8988T (cell line): ENCODE measurements around the gene C17orf50.
A peak's percentile ranks its signal among the peaks of the same experiment; 100 is the strongest.
"Not testable (repeated sequence)": the region's sequence is repeated elsewhere in the genome, so short reads cannot be mapped to it uniquely, and the experiment has no call there.

Experiments used
- DNase-seq: peaks from one replicate; pipeline ENCODE4 v3.0.0; 2011

C17orf50 gene

DNA sequence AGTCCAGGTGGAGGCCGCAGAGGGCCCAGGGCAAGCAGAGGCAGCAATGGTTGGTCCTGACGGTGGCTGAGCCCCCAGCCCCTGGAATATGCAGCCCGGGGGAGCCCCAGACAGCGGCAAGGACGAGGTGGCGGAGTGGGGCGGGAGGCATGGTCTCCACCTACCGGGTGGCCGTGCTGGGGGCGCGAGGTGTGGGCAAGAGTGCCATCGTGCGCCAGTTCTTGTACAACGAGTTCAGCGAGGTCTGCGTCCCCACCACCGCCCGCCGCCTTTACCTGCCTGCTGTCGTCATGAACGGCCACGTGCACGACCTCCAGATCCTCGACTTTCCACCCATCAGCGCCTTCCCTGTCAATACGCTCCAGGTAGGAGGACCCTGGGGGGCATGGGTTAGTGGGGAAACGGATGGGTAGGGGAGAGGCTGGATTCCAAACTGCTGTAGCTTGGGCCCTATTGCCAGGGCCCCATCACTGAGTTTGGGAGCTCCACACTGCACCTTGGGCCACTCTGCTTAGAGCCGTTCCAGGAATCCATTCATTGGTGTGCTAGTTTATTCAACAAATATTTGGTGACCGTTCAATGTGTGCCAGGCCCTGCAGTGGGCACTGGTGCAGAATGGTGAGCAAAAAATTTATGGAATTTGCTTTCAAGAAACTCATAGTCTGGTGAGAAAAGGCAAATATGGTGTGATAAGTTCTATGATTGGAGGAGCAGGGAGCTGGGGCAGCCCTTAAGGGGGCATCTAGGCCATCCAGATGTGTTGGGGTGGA is 25.5 kb upstream of the C17orf50 start:
- DNase-seq: no peak

DNA sequence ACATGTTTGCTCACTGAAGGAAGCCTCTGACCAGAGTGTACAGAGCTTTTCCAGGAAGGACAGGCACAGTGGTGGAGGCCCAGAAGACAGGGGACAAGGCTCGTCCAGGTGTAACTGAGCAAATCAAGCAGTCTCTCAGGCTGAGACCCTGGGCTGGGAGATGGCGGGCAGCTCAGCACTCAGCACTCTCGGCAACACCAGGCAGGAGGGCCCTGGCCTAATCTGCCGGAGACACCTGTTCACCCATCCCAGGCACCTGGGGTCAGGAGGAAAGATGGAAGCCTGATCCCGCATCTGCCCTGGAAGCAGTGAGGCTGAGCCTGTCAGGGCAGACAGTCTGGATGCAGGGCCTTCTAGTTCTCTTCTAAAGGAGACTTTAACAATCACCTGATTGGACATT is 24.5 kb upstream of the C17orf50 start:
- no peak for DNase-seq

DNA sequence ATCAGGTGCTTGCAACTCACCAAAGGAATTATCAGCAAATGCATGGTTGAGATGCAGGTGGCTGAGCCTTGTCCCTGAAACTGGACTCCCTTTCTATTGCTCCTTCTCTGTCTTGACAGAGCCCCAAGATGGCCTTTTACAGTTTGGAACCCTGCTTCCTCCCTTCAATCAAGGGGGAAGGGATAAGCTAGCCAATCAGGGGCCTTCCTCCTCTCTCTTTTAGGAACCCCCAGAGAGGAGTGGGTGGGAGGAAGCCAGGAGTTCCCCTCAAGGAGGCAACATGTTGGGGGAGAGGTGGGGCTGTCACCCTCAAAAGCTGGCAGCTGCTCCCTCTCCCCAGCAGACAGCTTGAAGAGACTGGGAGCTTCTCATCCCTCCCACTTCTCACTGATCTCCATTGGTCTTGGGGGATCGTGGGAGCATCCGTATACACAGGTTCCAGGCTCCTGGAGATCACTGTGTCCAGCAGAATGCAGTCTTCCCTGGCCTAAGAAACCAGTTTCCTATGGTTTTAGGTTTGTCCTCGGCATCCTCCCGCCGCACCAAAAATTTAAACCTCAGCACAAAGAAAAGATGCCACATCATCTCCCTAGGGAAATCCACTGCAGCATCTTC is 22.1 kb upstream of the C17orf50 start:
- DNase-seq: no peak

DNA sequence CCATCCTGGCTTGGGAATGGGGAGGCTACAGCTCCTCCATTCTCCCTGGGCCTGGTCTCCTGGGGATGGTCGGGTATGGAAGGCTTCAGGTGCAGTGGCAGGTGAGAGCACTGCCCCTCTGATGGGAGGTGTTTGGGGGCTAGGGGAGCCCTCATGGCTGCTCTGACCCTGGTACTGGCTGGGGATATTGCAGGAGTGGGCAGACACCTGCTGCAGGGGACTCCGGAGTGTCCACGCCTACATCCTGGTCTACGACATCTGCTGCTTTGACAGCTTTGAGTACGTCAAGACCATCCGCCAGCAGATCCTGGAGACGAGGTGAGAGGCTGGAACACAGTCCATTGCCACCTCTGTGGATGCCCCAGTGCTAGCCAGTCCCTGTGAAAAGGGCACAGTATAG is 20.5 kb upstream of the C17orf50 start:
- DNase-seq: no peak

DNA sequence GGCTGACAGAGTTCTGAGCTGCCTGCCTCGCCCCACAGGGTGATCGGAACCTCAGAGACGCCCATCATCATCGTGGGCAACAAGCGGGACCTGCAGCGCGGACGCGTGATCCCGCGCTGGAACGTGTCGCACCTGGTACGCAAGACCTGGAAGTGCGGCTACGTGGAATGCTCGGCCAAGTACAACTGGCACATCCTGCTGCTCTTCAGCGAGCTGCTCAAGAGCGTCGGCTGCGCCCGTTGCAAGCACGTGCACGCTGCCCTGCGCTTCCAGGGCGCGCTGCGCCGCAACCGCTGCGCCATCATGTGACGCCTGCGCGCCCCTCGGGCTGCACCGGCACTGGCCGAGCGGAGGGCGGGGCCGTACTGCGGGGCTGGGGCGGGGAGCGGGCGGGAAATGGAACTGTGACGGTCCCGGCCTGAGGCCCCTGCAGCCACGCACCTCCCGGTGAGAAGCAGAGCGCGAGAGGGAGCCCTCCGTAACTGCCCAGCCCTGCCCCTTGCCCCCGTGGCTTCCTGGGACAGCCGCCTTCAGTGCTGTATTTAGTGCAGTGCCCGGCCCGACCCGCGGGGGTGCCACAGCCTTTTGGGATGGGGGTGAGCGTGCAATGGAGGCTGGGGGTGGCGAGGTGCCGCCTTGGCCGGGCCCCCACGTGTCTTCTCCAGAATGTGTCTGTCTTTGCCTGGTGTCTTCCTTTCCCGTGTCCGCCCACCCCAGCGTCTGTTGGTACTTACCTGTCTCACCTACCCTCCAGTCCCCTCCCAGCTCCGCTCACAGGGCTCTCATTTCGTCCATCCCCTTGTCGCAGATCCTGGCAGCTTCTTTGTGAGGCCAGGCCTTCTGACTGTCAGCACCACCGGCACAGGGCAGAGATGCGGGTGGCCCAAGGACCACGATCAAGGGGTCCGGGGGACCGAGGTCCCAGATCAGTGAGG is 19.4 kb upstream of the C17orf50 start:
- DNase-seq: peak; percentile 34

DNA sequence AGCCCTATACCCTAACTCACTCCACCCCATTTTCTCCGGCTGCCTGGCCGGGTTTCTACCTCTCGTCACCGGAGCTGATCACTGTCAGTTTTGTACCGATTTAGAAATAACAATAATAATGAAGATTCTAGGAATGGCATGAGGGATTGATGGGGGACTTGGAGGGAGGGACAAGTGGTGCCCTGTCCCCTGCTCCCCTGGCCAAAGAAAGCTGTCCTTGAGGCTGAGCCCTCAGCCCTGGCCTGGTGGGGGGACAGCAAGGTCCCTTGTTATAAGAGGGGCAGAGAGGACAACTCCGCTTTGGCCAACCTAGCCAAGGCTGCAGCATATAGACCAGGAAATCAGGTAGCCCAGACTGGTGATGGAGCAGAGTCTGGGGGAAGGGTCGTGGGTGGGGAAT is 18.2 kb upstream of the C17orf50 start:
- no peak for DNase-seq

DNA sequence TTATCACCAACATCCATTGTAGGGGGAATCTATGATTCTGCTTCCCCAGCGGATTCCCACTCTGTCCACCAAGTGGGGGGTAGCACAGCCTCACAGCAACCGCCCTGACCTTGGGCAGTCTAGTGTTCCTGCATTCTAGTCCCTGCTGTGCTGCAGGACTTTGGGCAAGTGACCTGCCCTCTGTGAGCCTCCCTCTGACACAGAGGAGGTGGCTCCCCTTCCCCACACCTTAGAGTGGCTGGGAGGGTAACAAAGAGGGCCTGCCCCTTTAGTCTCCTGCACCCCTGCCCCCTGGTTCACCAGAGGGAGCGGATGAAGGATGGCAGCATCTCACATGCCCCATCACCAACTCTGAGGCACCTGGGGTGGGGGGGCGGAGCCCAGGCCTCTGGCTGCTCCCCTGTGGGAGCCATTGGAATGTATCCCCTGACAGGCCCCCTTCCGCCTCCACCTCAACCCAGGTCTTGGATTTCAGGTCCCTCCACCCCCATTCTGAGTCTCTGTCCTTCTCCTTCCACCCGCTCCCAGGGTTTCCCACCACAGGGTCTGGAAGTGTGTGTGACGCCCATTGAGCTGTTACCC is 17.7 kb upstream of the C17orf50 start:
- no peak for DNase-seq

DNA sequence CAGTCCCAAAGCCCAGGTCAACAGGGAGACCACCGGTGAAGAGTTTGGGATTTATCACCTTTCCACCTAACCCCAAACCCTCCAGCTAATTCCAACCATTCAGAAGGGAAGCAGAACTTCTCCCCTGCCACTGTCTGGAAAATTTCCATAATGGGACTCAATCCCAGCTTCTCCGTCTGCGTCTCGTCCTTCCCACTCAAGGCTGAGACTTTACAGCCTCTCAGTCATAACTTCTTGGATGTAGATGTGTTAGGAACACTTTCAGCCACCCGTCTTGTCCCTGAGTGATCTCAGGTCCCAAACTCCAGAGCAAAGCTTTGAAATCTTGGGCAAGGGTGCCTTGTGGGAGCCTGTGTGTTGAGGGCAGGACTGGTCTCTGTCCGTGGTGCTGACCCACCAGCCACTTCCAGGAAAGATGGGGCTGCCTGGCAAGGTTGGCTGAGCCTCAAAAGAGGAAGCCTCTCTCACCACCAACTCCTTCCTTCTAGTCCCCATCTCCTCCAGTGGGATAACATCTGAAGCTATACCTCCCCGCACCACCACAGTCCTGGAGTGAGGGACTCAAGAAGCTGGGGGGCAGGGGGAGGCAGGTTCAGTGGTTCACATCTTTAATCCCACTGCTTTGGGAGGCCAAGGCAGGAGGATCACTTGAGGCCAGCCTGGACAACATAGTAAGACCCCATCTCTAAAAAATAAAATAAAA is 16.9 kb upstream of the C17orf50 start:
- peak; percentile 46 for DNase-seq

DNA sequence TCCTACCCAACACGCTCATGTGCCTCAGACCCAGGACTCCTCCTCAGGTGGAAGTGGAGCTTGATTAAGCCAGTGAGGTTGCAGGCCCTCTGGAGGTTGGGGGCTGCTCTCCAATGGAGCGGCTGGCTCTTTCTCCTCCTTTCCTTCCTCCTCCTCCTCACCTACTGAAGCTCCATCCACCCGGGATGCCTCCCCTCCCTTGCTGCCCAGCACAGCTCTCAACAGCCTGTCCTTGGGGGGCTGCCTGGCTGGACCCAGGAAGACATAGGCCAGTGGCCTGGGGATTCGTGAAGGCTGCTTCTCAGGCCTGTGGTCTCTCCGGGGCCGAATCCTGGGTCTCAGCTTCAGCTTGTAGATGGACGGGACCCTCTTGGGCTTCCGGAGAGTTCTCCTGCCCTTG is 15.9 kb upstream of the C17orf50 start:
- no peak for DNase-seq

DNA sequence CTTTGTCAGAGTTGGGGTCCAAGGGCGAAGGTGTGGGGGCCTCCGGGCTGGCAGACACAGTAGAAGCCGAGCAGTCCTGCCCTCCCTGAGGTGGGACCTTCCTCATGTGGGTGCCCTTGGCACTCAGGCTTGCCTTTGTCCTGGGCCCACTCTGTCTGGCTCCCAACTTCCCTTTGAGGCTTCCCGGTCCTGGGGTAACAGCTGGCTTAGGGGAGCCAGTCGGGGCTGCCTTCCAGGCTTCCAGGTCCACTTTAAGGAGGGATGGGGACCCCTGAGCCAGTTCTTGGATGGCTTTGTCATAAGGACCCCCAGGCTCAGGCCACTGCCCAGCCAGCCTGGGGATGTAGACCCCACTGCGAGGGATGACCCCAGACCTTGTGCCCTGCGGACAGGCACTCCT is 15.4 kb upstream of the C17orf50 start:
- no peak for DNase-seq

DNA sequence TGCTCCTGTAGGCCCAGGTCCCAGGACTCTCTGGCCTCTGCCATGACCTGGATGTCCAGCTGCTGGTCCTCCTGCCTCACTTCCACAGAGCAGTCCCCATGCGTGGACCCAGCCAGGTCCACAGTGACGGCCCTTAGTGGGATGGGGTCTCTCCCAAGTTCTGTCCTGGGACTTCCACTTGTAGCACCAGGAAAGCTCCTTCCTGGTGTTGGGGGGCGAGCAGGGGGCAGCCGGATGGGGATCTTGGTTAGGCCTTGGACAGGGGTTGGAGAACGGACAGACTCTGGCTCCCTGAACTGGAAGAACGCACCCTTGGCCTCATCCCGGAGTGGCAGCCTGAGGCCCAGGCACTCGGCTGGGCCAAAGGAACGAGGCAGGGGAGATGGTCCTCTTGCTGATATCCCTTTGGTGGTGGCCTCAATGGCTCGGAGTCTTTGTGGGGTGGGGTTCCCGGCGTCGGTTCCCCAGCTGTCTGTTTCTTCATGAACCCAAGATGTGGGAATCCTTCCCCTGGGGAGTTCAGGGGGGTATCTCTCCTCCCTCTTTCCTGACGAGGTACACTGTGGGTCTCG is 14.9 kb upstream of the C17orf50 start:
- no peak for DNase-seq

DNA sequence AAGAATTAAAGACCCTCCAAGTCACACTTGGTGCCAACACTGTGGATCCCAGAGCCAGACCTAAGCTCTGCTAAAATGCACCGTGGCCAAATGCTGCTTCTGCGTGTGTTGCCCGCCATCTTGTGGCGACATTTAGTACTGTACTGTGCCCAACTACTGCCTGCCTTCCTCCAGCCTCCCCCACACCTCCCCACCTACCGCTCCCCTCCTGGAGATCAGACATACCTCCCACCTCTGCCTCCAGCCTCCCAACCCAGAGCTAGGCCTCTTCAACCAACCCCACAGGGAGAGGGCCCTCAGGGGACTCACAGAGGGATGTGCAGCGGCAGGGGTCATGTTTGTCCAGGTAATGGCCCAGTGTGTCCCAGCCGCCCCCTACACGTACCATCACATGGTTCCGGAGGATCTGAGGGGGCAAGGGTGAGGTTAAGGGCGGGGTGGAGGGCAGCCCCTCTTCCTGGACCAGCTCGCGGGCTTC is 13.1 kb upstream of the C17orf50 start:
- DNase-seq: peak; percentile 90

DNA sequence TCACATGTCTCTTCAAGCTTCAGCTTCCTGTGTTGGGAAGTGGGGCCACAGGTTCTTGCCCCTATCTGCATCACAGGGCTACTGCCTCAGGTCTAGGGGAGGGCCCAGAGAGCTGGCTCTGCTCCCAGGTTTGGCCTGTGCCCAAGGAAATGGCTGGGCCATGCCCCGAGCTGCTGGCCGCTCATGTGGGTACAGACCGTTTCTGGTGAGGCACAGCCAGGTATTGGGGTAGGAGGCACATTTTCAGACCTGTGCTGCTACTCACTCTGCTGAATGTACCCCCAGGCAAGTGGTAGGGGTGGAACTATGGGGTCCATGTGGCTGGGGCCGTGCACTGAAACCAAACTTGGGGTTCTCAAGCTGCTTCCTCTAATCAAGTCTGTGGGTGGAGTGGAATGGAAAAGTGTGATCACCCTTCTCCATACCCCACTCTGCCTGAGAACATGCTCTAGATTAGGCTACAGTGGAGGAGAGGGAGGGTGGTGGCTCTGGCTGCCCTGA is 12.3 kb upstream of the C17orf50 start:
- DNase-seq: no peak

DNA sequence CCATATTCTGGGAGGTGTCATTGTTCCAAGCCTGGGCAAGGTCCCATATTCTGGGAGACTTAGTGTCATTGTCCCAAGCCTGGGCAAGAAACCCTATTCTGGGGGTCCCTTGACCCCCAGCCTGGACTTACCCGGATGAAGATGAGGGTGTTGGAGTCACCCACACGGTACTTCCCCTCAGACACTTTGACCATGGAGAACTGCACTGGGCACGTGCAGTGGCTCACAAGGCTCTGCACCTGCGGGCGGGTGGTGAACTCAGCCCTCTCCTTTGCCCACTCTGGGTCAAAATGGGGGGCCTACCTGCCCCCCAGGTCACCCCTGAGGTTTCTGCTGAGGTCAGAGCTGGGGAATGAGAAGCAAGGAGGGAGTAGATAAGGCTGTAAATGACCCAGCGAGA is 11.7 kb upstream of the C17orf50 start:
- DNase-seq: no peak

DNA sequence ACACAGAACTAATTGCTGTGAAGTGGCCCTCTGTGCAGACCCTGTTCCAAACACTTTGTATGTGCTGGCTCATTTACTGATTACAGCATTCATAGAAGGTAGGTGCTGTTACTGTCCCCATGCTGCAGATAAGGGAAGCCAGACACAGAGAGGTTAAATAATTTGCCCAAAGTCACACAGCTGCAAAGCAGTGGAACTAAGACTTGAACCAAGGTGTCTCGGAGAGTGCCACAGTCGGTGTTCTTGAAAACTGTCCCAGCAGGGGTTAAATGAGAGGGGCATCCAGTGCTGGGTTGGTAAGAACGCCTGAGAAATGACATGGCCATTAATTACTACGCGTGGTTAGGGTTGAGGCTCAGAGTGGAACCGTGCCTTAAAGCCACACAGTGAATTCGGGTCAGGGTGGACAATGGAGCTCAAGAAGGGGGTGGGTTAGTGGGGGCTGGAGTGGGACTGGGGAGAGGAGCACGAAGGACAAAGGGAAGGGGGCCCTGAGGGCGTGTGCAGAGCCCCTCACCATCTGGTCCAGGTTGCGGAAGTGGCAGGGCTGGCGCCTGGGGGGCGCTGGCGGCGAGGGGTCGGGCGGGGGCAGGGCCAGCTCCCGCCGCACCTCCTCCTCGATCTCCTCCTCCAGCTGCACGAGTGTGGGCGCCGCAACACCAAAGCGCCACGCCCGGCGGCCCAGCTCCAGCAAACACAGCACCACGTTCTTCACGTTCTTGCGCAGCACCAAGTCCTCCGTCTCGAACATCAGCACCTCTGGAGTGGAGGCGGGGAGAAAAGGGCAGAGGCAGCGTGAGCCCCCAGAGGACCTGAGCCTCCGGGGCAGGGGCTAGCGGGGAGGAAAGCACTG is 10.9 kb upstream of the C17orf50 start:
- DNase-seq: no peak

DNA sequence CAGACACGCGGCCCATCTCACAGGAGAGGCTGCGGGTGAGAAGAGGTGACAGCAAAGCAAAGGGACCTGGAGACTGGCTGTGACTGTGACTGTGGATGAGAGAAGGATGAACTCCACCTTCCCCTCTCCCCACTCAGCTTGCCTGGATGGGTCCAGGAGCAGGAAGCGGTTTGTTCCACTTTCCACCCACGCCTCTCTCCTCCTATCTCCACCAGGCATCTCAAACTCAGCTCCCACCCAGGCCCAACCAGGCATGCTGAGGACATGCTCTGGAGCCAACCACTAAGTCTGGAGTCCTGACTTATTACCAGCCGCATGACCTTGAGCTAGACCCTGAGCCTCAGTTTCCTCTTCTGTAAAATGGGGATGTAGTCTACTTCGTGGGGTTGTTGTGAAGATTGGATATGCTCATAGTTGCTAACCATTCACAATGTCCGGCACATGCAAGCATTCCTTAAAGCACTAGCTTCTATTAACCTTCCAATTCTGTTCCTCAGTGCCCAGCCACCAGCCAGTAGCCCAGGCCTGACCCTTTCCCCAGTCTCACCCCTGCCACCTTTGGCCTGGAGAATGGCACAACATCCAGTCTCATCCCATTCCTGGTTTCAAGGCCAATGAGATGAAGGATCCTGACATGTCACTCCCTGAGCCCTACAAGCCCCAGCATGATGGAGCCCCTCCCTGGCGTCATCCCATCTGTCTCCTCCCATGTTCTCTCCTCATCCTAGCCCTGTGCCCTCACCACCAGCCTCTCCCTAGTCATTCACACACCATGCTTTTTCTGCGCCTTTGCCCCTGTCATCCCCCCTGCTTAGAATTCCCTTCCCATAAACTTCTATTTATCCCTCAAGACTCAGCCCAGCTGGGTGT is 9.9 kb upstream of the C17orf50 start:
- DNase-seq: no peak

DNA sequence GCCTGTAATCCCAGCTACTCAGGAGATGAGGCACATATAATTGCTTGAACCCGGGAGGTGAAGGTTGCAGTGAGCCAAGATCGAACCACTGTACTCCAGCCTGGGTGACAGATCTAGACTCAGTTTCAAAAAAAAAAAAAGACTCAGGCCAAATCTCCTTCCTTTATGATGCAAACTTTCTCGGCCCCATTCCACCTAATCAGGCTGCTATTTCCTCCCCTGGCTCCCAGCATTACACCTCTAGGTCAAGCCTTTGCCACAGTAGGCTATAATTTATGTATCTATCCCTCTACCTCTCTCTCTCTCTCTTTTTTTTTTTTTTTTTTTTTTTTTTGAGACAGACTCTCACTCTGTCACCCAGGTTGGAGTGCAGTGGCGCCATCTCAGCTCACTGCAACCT is 9.1 kb upstream of the C17orf50 start:
- DNase-seq: not testable (repeated sequence)

DNA sequence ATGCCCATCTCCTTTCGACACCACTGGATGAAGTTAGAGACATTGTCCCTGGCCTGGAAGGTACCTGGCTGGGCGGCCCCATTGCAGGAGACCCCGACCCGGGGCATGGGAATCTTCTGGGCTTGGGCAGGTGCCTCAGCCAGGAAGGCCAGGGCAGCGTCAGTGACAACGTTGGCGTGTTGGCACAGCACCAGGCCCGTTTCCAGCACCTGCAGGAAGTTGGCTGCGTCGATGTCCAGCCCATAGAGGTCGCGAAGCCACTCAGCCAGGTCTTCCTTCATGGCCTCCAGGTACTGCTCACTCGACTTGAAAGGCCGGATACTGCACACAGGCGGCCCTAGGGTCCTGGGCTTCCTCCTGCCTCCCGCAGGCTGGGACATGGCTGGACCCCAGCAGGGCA is 8.2 kb upstream of the C17orf50 start:
- DNase-seq: no peak

DNA sequence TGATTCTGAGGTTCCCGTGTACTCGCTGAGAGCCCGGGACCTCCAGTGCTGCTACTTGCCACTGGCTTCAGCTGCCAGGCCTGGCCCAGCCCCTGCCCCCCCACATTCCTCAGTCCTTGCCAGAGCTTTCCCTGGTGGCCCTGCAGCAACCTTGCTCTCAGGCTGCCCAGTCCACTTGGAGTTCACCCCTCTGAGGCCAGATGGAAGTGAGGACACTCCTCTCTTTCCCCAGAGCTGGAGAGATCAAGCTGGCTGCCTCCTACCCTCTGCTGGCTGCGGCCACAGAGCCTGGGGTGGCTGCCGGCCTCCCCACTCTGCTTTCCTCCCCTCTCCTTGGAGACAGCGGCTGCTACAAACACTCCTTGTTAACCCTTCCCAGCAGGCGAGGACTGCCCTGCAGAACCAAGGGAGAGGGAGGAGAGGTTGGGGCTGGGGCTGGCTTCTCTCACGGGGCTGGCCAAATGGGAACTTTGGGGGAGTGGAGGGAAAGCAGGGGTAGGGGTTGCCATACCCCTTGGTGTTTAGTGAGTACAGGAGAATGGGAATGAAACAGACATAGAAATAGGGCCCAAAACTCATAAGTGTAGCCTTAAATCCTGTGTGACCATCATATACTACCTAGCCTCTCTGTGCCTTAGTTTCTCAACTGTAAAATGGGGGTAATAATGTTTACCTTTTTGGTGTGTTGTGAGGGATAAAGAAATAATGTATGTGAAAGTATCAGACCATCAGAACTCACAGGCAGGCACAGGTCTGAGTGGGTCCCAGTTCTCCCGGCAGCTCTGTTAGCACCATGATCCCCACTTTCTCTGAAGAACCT is 7.5 kb upstream of the C17orf50 start, which contains the start of gene GAS2L2:
TSS of gene GAS2L2 (minus strand) at position 295 of the 820 bp plus-strand sequence. CDS start 389 bp downstream, outside the sequence.
- DNase-seq: no peak
